Colonic mucosa (tissue), 4 donors: ENCODE results near the gene POLR3H. TPM values are rescaled to one million over a fixed set of nuclear protein-coding genes. Genes with fewer than 3 reads are reported as not detected.
"Not testable (repeated sequence)": the region's sequence is repeated elsewhere in the genome, so short reads cannot be mapped to it uniquely, and the experiment has no call there.

Source experiments
- DNase-seq: peaks from one replicate; pipeline ENCODE4 v3.0.0-alpha.2; 2020
- H3K27ac ChIP-seq: fragments of 200-600 bp; one replicate; pipeline ENCODE4 v1.8.0; 2021
- H3K27me3 ChIP-seq: fragments of 200-600 bp; one replicate; pipeline ENCODE4 v1.8.0; 2021
- H3K36me3 ChIP-seq: fragments of 200-600 bp; one replicate; pipeline ENCODE4 v1.8.0; 2021
- H3K4me1 ChIP-seq: fragments of 200-600 bp; one replicate; pipeline ENCODE4 v1.8.0; 2021; ENCODE audit warnings: mild to moderate bottlenecking
- H3K4me3 ChIP-seq: fragments of 200-600 bp; one replicate; pipeline ENCODE4 v1.8.0; 2021
- H3K9ac ChIP-seq, 2 donors: one replicate each; pipeline ENCODE4 v1.7.0; 2013; ENCODE audit warnings: control low read depth in 2 of 2, low read depth in 2 of 2, low read length in 2 of 2
- H3K9me3 ChIP-seq: fragments of 200-600 bp; one replicate; pipeline ENCODE4 v1.8.0; 2021
- CTCF ChIP-seq: fragments of 200-600 bp; IDR thresholded peaks from one replicate; pipeline ENCODE4 v1.8.0; 2022; ENCODE audit warnings: antibody characterized with exemption, mild to moderate bottlenecking
- intact Hi-C: fragments of 100-400 bp; cut with DNase I; formaldehyde crosslinking; loops from one replicate; pipeline ENCODE4 v1.14.1; 2022
- total RNA-seq, 2 donors: library from RNA; stranded (reverse); fragmentation: NEBNext Ultra II Directional in 1 of 2; extraction: Animal tissue kit (Norgen Biotek cat#: 25700) in 1 of 2; gene quantifications; one replicate each; pipeline ENCODE4 v1.2.1, GENCODE V29; 2021
- donor health status: healthy.
- donor health status: DM: no; HTN: no; CAD: no.
- donor health status: DM: no; HTN: no; CAD: no.

The POLR3H gene
- total RNA-seq, 2 donors from 2014 or later: 9.2 to 20.0 TPM

GRCh38 chr22:41563051-41563711 is 18.9 kb upstream of the POLR3H start:
- no peaks in the 10 kb centered on the region for H3K4me1 ChIP-seq
- H3K4me3 ChIP-seq: no peak overlapping the region
- no peaks in the 10 kb centered on the region for H3K9me3 ChIP-seq
- no peaks in the 10 kb centered on the region for H3K36me3 ChIP-seq
- H3K27ac ChIP-seq: no peak overlapping the region
- no peak overlapping the region for H3K9ac ChIP-seq
- no peak for TF ChIP-seq CTCF
- intact Hi-C loops: no loop called here
- no peak for DNase-seq
- H3K27me3 ChIP-seq: no peaks in the 10 kb centered on the region

GRCh38 chr22:41562461-41562860 is 18.2 kb upstream of the POLR3H start:
- H3K4me3 ChIP-seq: no peak overlapping the region
- no peaks in the 10 kb centered on the region for H3K9me3 ChIP-seq
- no peaks in the 10 kb centered on the region for H3K36me3 ChIP-seq
- no peak overlapping the region for H3K27ac ChIP-seq
- no peaks in the 10 kb centered on the region for H3K4me1 ChIP-seq
- H3K9ac ChIP-seq: no peak overlapping the region
- intact Hi-C loops: no loop called here
- H3K27me3 ChIP-seq: no peaks in the 10 kb centered on the region
- TF ChIP-seq CTCF: no peak
- DNase-seq: no peak

GRCh38 chr22:41561788-41562187 is 17.5 kb upstream of the POLR3H start:
- DNase-seq: no peak
- no peak for TF ChIP-seq CTCF
- no peaks in the 10 kb centered on the region for H3K36me3 ChIP-seq
- intact Hi-C loops: no loop called here
- no peak overlapping the region for H3K4me3 ChIP-seq
- no peak overlapping the region for H3K27ac ChIP-seq
- no peaks in the 10 kb centered on the region for H3K4me1 ChIP-seq
- no peaks in the 10 kb centered on the region for H3K27me3 ChIP-seq
- no peak overlapping the region for H3K9ac ChIP-seq
- H3K9me3 ChIP-seq: no peaks in the 10 kb centered on the region

- no peak for DNase-seq
- H3K4me1 ChIP-seq: no peaks in the 10 kb centered on the region
- H3K4me3 ChIP-seq: no peak overlapping the region
Measured at GRCh38 chr22:41561335-41561734, 17.1 kb upstream of the POLR3H start.

GRCh38 chr22:41560095-41560471 is 15.8 kb upstream of the POLR3H start:
- H3K27me3 ChIP-seq: no peaks in the 10 kb centered on the region
- intact Hi-C loops: no loop called here
- TF ChIP-seq CTCF: no peak
- no peaks in the 10 kb centered on the region for H3K9me3 ChIP-seq
- H3K9ac ChIP-seq: no peak overlapping the region
- no peaks in the 10 kb centered on the region for H3K4me1 ChIP-seq
- DNase-seq: no peak
- no peak overlapping the region for H3K27ac ChIP-seq
- H3K36me3 ChIP-seq: no peaks in the 10 kb centered on the region
- no peak overlapping the region for H3K4me3 ChIP-seq

More at GRCh38 chr22:41561335-41561734, 17.1 kb upstream of the POLR3H start:
- TF ChIP-seq CTCF: no peak
- no peaks in the 10 kb centered on the region for H3K36me3 ChIP-seq
- H3K27me3 ChIP-seq: no peaks in the 10 kb centered on the region
- intact Hi-C loops: no loop called here
- H3K9ac ChIP-seq: no peak overlapping the region
- no peak overlapping the region for H3K27ac ChIP-seq
- no peaks in the 10 kb centered on the region for H3K9me3 ChIP-seq

DNA sequence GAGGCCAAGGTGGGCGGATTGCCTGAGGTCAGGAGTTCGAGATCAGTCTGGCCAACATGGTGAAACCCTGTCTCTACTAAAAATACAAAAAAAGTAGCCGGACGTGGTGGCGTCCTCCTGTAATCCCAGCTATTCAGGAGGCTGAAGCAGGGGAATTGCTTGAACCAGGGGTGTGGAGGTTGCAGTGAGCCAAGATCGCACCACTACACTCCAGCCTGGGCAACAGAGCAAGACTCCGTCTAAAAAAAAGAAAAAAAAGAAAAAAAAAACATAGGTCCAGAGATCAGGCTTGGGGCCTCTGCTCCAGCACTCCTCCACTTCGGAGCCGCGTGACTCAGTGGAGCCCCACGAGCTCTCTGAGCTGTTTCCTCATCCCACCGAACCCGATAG is 14.0 kb upstream of the POLR3H start:
- not testable (repeated sequence) for H3K27ac ChIP-seq, H3K9ac ChIP-seq

More for the DNA sequence above, 14.0 kb upstream of the POLR3H start:
- H3K27me3 ChIP-seq, H3K4me3 ChIP-seq, H3K9me3 ChIP-seq, H3K36me3 ChIP-seq, intact Hi-C loops, DNase-seq, H3K4me1 ChIP-seq: not testable (repeated sequence)
